Uterus (tissue), 2 donors: ENCODE measurements around the gene GAP43.

Experiments used
- POLR2A ChIP-seq, 2 donors: fragments of 450-650 bp; IDR thresholded peaks; one replicate each; pipeline ENCODE4 v1.6.1; 2016; ENCODE audit warnings: antibody characterized with exemption in 2 of 2, mild to moderate bottlenecking in 1 of 2, moderate library complexity in 1 of 2
- TF ChIP-seq, protein P1 (sequence below), 4 experiments: fragments of 200-600 bp in 2 of 4; fragments of 450-650 bp in 2 of 4; sonication (generic) in 2 of 4; IDR thresholded peaks; one replicate each; pipeline ENCODE4 v1.5.1; 2016 to 2019; ENCODE audit warnings: antibody characterized with exemption in 4 of 4, mild to moderate bottlenecking in 2 of 4, moderate library complexity in 1 of 4

DNA sequence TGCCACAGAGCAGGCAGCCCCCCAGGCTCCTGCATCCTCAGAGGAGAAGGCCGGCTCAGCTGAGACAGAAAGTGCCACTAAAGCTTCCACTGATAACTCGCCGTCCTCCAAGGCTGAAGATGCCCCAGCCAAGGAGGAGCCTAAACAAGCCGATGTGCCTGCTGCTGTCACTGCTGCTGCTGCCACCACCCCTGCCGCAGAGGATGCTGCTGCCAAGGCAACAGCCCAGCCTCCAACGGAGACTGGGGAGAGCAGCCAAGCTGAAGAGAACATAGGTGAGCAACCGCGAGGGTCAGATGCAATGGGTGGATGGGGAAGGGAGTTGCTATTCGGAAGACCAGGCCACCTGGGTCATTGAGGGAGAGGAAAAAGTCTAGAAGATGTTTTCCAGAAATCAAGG lies 53.0 kb downstream of the GAP43 start:
- TF ChIP-seq, protein P1, sequence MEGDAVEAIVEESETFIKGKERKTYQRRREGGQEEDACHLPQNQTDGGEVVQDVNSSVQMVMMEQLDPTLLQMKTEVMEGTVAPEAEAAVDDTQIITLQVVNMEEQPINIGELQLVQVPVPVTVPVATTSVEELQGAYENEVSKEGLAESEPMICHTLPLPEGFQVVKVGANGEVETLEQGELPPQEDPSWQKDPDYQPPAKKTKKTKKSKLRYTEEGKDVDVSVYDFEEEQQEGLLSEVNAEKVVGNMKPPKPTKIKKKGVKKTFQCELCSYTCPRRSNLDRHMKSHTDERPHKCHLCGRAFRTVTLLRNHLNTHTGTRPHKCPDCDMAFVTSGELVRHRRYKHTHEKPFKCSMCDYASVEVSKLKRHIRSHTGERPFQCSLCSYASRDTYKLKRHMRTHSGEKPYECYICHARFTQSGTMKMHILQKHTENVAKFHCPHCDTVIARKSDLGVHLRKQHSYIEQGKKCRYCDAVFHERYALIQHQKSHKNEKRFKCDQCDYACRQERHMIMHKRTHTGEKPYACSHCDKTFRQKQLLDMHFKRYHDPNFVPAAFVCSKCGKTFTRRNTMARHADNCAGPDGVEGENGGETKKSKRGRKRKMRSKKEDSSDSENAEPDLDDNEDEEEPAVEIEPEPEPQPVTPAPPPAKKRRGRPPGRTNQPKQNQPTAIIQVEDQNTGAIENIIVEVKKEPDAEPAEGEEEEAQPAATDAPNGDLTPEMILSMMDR (IDR thresholded peaks at IDR 0.05) = no peak
- TF ChIP-seq POLR2A (IDR thresholded peaks at IDR 0.05) = no peak
